ENCODE measurements around the gene ROBO4. TPM values are rescaled to one million over a fixed set of nuclear protein-coding genes. Genes with fewer than 3 reads are reported as not detected.
A peak's percentile ranks its signal among the peaks of the same experiment; 100 is the strongest.

The ROBO4 gene
- total and polyA plus RNA-seq, 3 experiments from 2014 or later, result not detected

- Mint-ChIP-seq H3K4me3 (no peak overlapping the region), H3K4me1 (peaks cover 0 to 4% (median 0%) of the 10 kb centered on the region in 3 donors), H3K27me3 (peaks cover 15 to 37% of the 10 kb centered on the region in 2 donors), H3K9me3 (no peaks in the 10 kb centered on the region), H3K27ac (peak overlapping the region in 1 of 8 donors; percentile 39), H3K36me3 (no peaks in the 10 kb centered on the region)
- H3K27ac ChIP-seq (ENCODE audit: low read depth, low read length), result no peak overlapping the region
- H3K9me3 ChIP-seq (ENCODE audit: low read length), result no peaks in the 10 kb centered on the region
- ChIA-PET POLR2A (no interaction called here), CTCF (interaction anchor here (1.2 kb wide), 1 partner anchor 11 kb away, joined by 3 read pairs; no protein-coding TSS in a partner anchor)
- no peaks in the 10 kb centered on the region for H3K36me3 ChIP-seq (ENCODE audit: insufficient read depth, low read length)
- DNase-seq, result no peak
- no peaks in the 10 kb centered on the region for H3K27me3 ChIP-seq (ENCODE audit: insufficient read depth, low read length, poor library complexity, severe bottlenecking)
- H3K4me3 ChIP-seq (ENCODE audit: low read length), result no peak overlapping the region
- H3K4me1 ChIP-seq (ENCODE audit: insufficient read depth, low read length), result no peaks in the 10 kb centered on the region
Measured at GRCh38 chr11:124898263-124898680, 607 bp upstream of the ROBO4 start.

GRCh38 chr11:124896821-124897391 is 759 bp downstream of the ROBO4 start:
- peaks cover 0 to 4% (median 0%) of the 10 kb centered on the region in 3 donors for H3K4me1 Mint-ChIP-seq
- Histone ChIP-seq H3K27me3 (ENCODE audit: insufficient read depth, low read length, poor library complexity, severe bottlenecking) (no peaks in the 10 kb centered on the region), H3K27ac (ENCODE audit: low read depth, low read length) (no peak overlapping the region), H3K36me3 (ENCODE audit: insufficient read depth, low read length) (no peaks in the 10 kb centered on the region), H3K4me1 (ENCODE audit: insufficient read depth, low read length) (no peaks in the 10 kb centered on the region), H3K4me3 (ENCODE audit: low read length) (no peak overlapping the region), H3K9me3 (ENCODE audit: low read length) (no peaks in the 10 kb centered on the region)
- H3K36me3 Mint-ChIP-seq, result no peaks in the 10 kb centered on the region
- CTCF ChIA-PET, result interaction anchor here (0.8 kb wide), 1 partner anchor 20 kb away, joined by 3 read pairs; no protein-coding TSS in a partner anchor
- DNase-seq, result no peak
- no peaks in the 10 kb centered on the region for H3K9me3 Mint-ChIP-seq
- peak overlapping the region in 1 of 8 donors; percentile 12 for H3K27ac Mint-ChIP-seq
- POLR2A ChIA-PET, result no interaction called here
- peaks cover 15 to 32% of the 10 kb centered on the region in 2 donors for H3K27me3 Mint-ChIP-seq
- no peak overlapping the region for H3K4me3 Mint-ChIP-seq

GRCh38 chr11:124896071-124896750 is 1.5 kb downstream of the ROBO4 start:
- Histone ChIP-seq H3K4me3 (ENCODE audit: low read length) (no peak overlapping the region), H3K4me1 (ENCODE audit: insufficient read depth, low read length) (no peaks in the 10 kb centered on the region), H3K27ac (ENCODE audit: low read depth, low read length) (no peak overlapping the region), H3K27me3 (ENCODE audit: insufficient read depth, low read length, poor library complexity, severe bottlenecking) (no peaks in the 10 kb centered on the region), H3K36me3 (ENCODE audit: insufficient read depth, low read length) (no peaks in the 10 kb centered on the region), H3K9me3 (ENCODE audit: low read length) (no peaks in the 10 kb centered on the region)
- no peak for DNase-seq
- Mint-ChIP-seq H3K4me1 (peaks cover 0 to 4% (median 0%) of the 10 kb centered on the region in 3 donors), H3K36me3 (no peaks in the 10 kb centered on the region), H3K27me3 (peaks cover 15 to 26% of the 10 kb centered on the region in 2 donors), H3K9me3 (no peaks in the 10 kb centered on the region), H3K4me3 (no peak overlapping the region), H3K27ac (no peak overlapping the region)
- CTCF ChIA-PET, result interaction anchor here (1.0 kb wide), 1 partner anchor 20 kb away, joined by 3 read pairs; no protein-coding TSS in a partner anchor
- POLR2A ChIA-PET, result no interaction called here

GRCh38 chr11:124895471-124895971 is 2.1 kb downstream of the ROBO4 start:
- ChIA-PET POLR2A (no interaction called here), CTCF (interaction anchor here (1.0 kb wide), 1 partner anchor 19 kb away, joined by 3 read pairs; no protein-coding TSS in a partner anchor)
- no peaks in the 10 kb centered on the region for H3K36me3 Mint-ChIP-seq
- Histone ChIP-seq H3K4me3 (ENCODE audit: low read length) (no peak overlapping the region), H3K4me1 (ENCODE audit: insufficient read depth, low read length) (no peaks in the 10 kb centered on the region), H3K36me3 (ENCODE audit: insufficient read depth, low read length) (no peaks in the 10 kb centered on the region), H3K9me3 (ENCODE audit: low read length) (no peaks in the 10 kb centered on the region), H3K27ac (ENCODE audit: low read depth, low read length) (no peak overlapping the region), H3K27me3 (ENCODE audit: insufficient read depth, low read length, poor library complexity, severe bottlenecking) (no peaks in the 10 kb centered on the region)
- no peak overlapping the region for H3K27ac Mint-ChIP-seq
- peaks cover 11 to 23% of the 10 kb centered on the region in 2 donors for H3K27me3 Mint-ChIP-seq
- H3K9me3 Mint-ChIP-seq, result no peaks in the 10 kb centered on the region
- DNase-seq, result no peak
- H3K4me3 Mint-ChIP-seq, result no peak overlapping the region
- H3K4me1 Mint-ChIP-seq, result peaks cover 0 to 4% (median 0%) of the 10 kb centered on the region in 3 donors

GRCh38 chr11:124894606-124895430 is 2.8 kb downstream of the ROBO4 start:
- Mint-ChIP-seq H3K27ac (peak overlapping the region in 1 of 8 donors; percentile 12), H3K27me3 (peaks cover 11 to 23% of the 10 kb centered on the region in 2 donors), H3K4me3 (no peak overlapping the region), H3K4me1 (peaks cover 0 to 4% (median 0%) of the 10 kb centered on the region in 3 donors), H3K9me3 (no peaks in the 10 kb centered on the region), H3K36me3 (no peaks in the 10 kb centered on the region)
- ChIA-PET POLR2A (no interaction called here), CTCF (interaction anchor here (1.0 kb wide), 2 partner anchors 18 to 19 kb away, joined by 3 read pairs; no protein-coding TSS in a partner anchor)
- no peak overlapping the region for H3K27ac ChIP-seq (ENCODE audit: low read depth, low read length)
- H3K36me3 ChIP-seq (ENCODE audit: insufficient read depth, low read length), result no peaks in the 10 kb centered on the region
- H3K27me3 ChIP-seq (ENCODE audit: insufficient read depth, low read length, poor library complexity, severe bottlenecking), result no peaks in the 10 kb centered on the region
- no peaks in the 10 kb centered on the region for H3K9me3 ChIP-seq (ENCODE audit: low read length)
- H3K4me1 ChIP-seq (ENCODE audit: insufficient read depth, low read length), result no peaks in the 10 kb centered on the region
- no peak overlapping the region for H3K4me3 ChIP-seq (ENCODE audit: low read length)
- no peak for DNase-seq

- peak overlapping the region in 1 of 8 donors; percentile 17 for H3K27ac Mint-ChIP-seq
- ChIA-PET POLR2A (no interaction called here), CTCF (interaction anchor here (1.0 to 1.5 kb wide), 2 partner anchors 17 to 52 kb away, joined by 3 read pairs; no protein-coding TSS in a partner anchor)
- H3K27me3 Mint-ChIP-seq, result peaks cover 8 to 14% of the 10 kb centered on the region in 2 donors
- H3K9me3 Mint-ChIP-seq, result no peaks in the 10 kb centered on the region
- no peak overlapping the region for H3K27ac ChIP-seq (ENCODE audit: low read depth, low read length)
- DNase-seq, result no peak
- no peaks in the 10 kb centered on the region for H3K9me3 ChIP-seq (ENCODE audit: low read length)
- no peaks in the 10 kb centered on the region for H3K36me3 Mint-ChIP-seq
- no peaks in the 10 kb centered on the region for H3K36me3 ChIP-seq (ENCODE audit: insufficient read depth, low read length)
- no peak overlapping the region for H3K4me3 Mint-ChIP-seq
- H3K4me3 ChIP-seq (ENCODE audit: low read length), result no peak overlapping the region
- H3K4me1 Mint-ChIP-seq, result peaks cover 0 to 4% (median 0%) of the 10 kb centered on the region in 3 donors
- no peaks in the 10 kb centered on the region for H3K4me1 ChIP-seq (ENCODE audit: insufficient read depth, low read length)
- no peaks in the 10 kb centered on the region for H3K27me3 ChIP-seq (ENCODE audit: insufficient read depth, low read length, poor library complexity, severe bottlenecking)
Measured at GRCh38 chr11:124893781-124894401, 3.8 kb downstream of the ROBO4 start.

- peaks cover 5 to 17% of the 10 kb centered on the region in 2 donors for H3K27me3 Mint-ChIP-seq
- Histone ChIP-seq H3K4me1 (ENCODE audit: insufficient read depth, low read length) (no peaks in the 10 kb centered on the region), H3K36me3 (ENCODE audit: insufficient read depth, low read length) (no peaks in the 10 kb centered on the region), H3K4me3 (ENCODE audit: low read length) (no peak overlapping the region), H3K27me3 (ENCODE audit: insufficient read depth, low read length, poor library complexity, severe bottlenecking) (no peaks in the 10 kb centered on the region), H3K27ac (ENCODE audit: low read depth, low read length) (no peak overlapping the region), H3K9me3 (ENCODE audit: low read length) (no peaks in the 10 kb centered on the region)
- CTCF ChIA-PET, result interaction anchor here (0.9 to 1.5 kb wide), 2 partner anchors 53 to 60 kb away, joined by 3 read pairs; no protein-coding TSS in a partner anchor
- peaks cover 0 to 4% (median 0%) of the 10 kb centered on the region in 3 donors for H3K4me1 Mint-ChIP-seq
- POLR2A ChIA-PET, result no interaction called here
- DNase-seq, result no peak
- H3K9me3 Mint-ChIP-seq, result no peaks in the 10 kb centered on the region
- H3K27ac Mint-ChIP-seq, result peak overlapping the region in 3 of 8 donors; percentile 11 to 40 (median 11)
- no peaks in the 10 kb centered on the region for H3K36me3 Mint-ChIP-seq
- no peak overlapping the region for H3K4me3 Mint-ChIP-seq
Measured at GRCh38 chr11:124892750-124893454, 4.8 kb downstream of the ROBO4 start.
